ENCODE data around the gene GORAB. TPM values are rescaled to one million over a fixed set of nuclear protein-coding genes. Genes with fewer than 3 reads are reported as not detected.
A peak's percentile ranks its signal among the peaks of the same experiment; 100 is the strongest.

The GORAB gene
- total and polyA plus RNA-seq, 10 of the 15 experiments (the other 5 are each of a cell fraction or from before 2014, with no cell fraction given), result 5.5 to 38.6 (median 10.3) TPM

DNA sequence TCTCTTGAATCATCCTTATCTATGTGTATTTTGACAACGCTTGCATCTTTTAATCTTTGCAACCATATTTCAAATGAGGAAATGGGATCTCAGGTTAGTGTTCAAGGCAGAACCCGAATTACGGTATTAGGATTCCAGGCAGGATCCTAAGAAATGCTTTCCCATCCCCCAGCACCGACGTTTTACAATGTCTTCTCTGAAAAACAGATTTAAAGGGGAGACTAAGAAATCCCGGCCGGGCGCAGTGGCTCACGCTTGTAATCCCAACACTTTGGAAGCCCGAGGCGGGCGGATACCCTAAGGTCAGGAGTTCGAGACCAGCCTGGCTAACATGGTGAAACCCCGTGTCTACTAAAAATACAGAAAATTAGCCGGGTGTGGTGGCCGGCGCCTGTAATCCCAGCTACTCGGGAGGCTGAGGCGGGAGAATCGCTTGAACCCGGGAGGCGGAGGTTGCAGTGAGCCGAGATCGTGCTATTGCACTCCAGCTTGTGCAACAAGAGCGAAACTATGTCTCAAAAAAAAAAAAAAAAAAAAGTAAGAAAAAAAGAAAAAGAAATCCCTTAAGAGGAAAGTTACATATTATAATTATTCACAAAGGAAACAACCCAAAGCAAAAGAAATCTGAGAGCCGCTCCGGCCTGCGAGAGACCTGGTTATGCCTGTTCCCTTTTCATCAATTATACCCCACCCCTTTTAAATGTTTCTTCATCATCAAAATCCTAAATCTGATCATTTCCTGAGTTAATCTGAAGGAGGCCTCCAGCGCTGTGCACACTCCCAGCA lies 801 bp upstream of the GORAB start (continued):
- TF ChIP-seq ZNF592 (IDR thresholded peaks at IDR 0.05), result no peak
- no peak for TF ChIP-seq CBX5 (IDR thresholded peaks at IDR 0.05; ENCODE audit: low read depth)

GRCh38 chr1:170533298-170533697 lies 1.3 kb downstream of the GORAB start:
- no peak for DNase-seq (ENCODE audit: low read depth, low spot score)
- ChIA-PET RAD21 (ENCODE audit: unreplicated experiment) (interaction anchor here (0.5 to 4.7 kb wide), 13 partner anchors 11 to 604 kb away, joined by 3 to 41 read pairs (median 6); partner anchors contain the start of gene KIFAP3), POLR2A (interaction anchor here (0.5 to 2.5 kb wide), 11 partner anchors 12 to 492 kb away, joined by 3 to 10 read pairs (median 3); no protein-coding TSS in a partner anchor), CTCF (interaction anchor here (0.7 to 1.6 kb wide), 7 partner anchors 8 to 466 kb away, joined by 3 to 4 read pairs (median 4); no protein-coding TSS in a partner anchor), SMC1A (ENCODE audit: uncharacterized antibody, unreplicated experiment) (interaction anchor here (0.9 to 6.3 kb wide), 21 partner anchors 8 to 615 kb away, joined by 3 to 47 read pairs (median 5); no protein-coding TSS in a partner anchor)
- H3K9me3 ChIP-seq (replicated peaks; ENCODE audit: control insufficient read depth, insufficient read depth, low read length), result no peaks in the 10 kb centered on the region
- peak overlapping the region; percentile 85 for H3K4me3 ChIP-seq
- peaks cover 41% of the 10 kb centered on the region for H3K79me2 ChIP-seq (ENCODE audit: control insufficient read depth, insufficient read depth, low read length)
- in situ Hi-C loops (cut with MboI) (loop anchor here (5.0 to 10.0 kb wide), 2 partner anchors 458 to 616 kb away; partner anchors contain the start of gene KIFAP3), intact Hi-C loops (cut with micrococcal nuclease; ENCODE audit: unreplicated experiment) (loop anchor here (5.0 to 10.0 kb wide), 5 partner anchors 308 to 828 kb away; partner anchors contain the start of gene SCYL3)
- no peaks in the 10 kb centered on the region for H3K4me1 ChIP-seq (ENCODE audit: control insufficient read depth, insufficient read depth, low read length)
- peak overlapping the region; percentile 39 for H3K4me2 ChIP-seq (ENCODE audit: control insufficient read depth, insufficient read depth)
- peak overlapping the region; percentile 99; the same call in 1 of the 2 replicates for H3K9ac ChIP-seq (ENCODE audit: control insufficient read depth, insufficient read depth, low read length)
- BruUV-seq (replicated peaks), result no TSS peak
- 86% methylated on average over 3 of the region's 3 CpGs for WGBS (ENCODE audit: insufficient coverage, insufficient replicate concordance, low lambda C conversion rate, missing lambda C conversion rate)
- H3K36me3 ChIP-seq (ENCODE audit: control insufficient read depth in 2 of 2, insufficient read depth in 2 of 2, low read length in 1 of 2), result no peaks in the 10 kb centered on the region
- no peak; the same call in 1 of the 3 replicates for ATAC-seq
- peak overlapping the region; percentile 99; the same call in 1 of the 2 replicates for H3K27ac ChIP-seq (ENCODE audit: control insufficient read depth, insufficient read depth)
- no peak overlapping the region for H2AFZ ChIP-seq (ENCODE audit: control insufficient read depth, low read depth, low read length)
- no peaks in the 10 kb centered on the region for H4K20me1 ChIP-seq (ENCODE audit: control insufficient read depth, insufficient read depth)
- no peak for FAIRE-seq
- H3K27me3 ChIP-seq (replicated peaks in 1 of 2; ENCODE audit: control insufficient read depth in 2 of 2, insufficient read depth in 2 of 2, low read length in 1 of 2), result no peaks in the 10 kb centered on the region
- TF ChIP-seq BCLAF1 (IDR thresholded peaks at IDR 0.05), result no peak
- no peak for TF ChIP-seq BRCA1 (IDR thresholded peaks at IDR 0.05; ENCODE audit: low read depth, low read length)
- TF ChIP-seq ZBED1 (IDR thresholded peaks at IDR 0.05; ENCODE audit: borderline replicate concordance), result no peak
- TF ChIP-seq NFIC (IDR thresholded peaks at IDR 0.05; ENCODE audit: low read depth, low read length), result no peak
- TF ChIP-seq RB1 (IDR thresholded peaks at IDR 0.05; ENCODE audit: borderline replicate concordance), result no peak
- TF ChIP-seq MEF2B (IDR thresholded peaks at IDR 0.05; ENCODE audit: partially characterized antibody, poor library complexity, severe bottlenecking), result no peak
- no peak for TF ChIP-seq POLR2A (IDR thresholded peaks at IDR 0.05; ENCODE audit: low read depth, low read length)
- no peak for TF ChIP-seq RELB (IDR thresholded peaks at IDR 0.05; ENCODE audit: low read depth)
- no peak for TF ChIP-seq TBL1XR1 (IDR thresholded peaks at IDR 0.05; ENCODE audit: low read depth, low read length)
- TF ChIP-seq SUPT20H (IDR thresholded peaks at IDR 0.05; ENCODE audit: borderline replicate concordance, control insufficient read depth, low read depth, low read length), result no peak
